DMS153 (cell line): ENCODE data around the gene GALNT2.

Source experiments
- DNase-seq: peaks from one replicate; lab custom pipeline; 2025; lab: John Stamatoyannopoulos, UW

The GALNT2 gene

GRCh38 chr1:230235876-230236275 is 168.8 kb downstream of the GALNT2 start:
- no peak for DNase-seq

DNA sequence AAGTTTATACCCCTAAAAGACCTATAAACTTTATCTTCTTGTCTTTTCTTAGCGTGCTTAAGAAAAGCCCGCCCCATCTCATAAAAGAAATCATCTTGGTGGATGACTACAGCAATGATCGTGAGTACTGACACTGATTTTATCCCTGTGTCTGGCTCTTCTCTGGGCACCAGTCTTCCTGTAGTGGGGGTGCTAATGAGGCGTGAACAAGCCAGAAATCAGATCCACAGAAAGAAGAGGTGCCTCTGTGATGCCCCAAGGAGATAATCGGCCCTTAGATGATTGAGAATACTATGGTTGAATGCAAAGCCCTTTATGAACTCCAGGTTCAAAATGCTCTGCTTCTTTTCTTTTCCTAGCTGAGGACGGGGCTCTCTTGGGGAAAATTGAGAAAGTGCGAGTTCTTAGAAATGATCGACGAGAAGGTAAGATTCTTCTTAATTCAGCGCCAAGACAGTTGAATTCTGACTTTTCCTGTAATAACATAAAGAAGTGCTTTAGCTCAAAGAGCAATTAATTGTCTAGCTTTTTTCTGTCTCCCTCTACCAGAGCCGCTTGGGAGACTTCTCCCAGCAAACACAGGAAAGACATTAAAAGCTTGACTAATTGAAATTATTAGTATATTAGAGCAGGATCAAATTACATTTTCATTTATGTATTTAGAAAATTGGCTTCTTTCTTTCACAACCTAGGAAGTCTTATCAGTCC is 169.4 kb downstream of the GALNT2 start:
- DNase-seq: no peak

GRCh38 chr1:230237009-230237370 is 170.0 kb downstream of the GALNT2 start:
- no peak for DNase-seq

GRCh38 chr1:230237805-230238204 is 170.8 kb downstream of the GALNT2 start:
- DNase-seq: no peak

DNA sequence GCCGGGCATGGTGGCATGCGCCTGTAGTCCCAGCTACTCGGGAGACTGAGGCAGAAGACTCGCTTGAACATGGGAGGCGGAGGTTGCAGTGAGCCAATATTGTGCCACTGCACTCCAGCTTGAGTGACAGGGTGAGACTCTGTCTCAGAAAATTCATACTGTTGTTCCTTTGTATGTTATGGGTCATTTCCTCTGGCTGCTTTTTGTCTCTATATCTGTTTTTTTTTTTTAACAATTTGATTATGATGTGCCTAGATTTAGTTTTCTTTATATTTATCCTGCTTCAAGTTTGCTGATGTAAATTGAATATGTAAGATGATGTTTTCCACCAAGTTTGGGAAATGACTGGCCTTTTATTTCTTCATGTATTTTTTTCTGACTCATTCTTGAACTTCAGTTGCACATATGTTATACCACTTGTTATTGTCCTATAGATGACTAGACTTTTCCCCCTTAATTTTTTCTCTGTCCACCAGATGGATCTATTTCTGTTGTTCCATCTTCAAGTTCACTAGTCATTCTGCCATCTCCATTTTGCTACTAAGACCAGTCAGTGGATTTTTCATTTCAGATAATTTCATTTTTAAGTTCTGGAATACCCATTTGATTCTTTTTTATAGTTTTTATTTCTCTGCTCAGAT is 173.5 kb downstream of the GALNT2 start:
- DNase-seq: no peak

DNA sequence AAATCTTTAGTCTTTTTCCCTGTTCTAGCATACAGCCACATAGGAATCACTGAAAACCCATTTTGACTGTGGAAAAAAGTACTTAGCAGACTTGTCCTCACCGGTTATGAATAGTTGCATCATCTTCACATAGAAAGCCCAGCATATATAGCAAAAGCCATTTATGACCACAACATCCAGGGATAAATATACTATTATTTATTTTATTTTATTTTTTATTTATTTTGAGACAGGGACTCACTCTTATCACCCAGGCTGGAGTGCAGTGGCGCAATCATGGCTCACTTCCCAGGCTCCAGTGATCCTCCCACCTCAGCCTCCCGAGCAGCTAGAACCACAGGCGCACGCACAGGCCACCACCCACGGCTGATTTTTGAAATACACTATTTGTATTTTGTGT is 175.3 kb downstream of the GALNT2 start:
- DNase-seq: no peak

DNA sequence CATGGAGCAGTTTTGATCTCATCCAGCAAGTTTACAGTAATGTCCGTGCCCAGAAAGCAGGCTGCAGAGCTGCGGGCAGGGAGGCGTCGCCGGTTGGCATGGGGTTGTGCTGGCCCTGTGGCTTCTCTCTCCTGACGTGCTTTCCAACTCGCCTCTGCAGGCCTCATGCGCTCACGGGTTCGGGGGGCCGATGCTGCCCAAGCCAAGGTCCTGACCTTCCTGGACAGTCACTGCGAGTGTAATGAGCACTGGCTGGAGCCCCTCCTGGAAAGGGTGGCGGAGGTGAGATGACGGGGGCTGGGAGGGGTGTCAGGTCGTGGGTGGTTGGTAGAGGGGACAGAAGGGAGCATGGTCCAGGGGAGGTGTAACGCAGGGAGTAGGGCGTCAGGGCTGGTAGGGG is 176.1 kb downstream of the GALNT2 start:
- no peak for DNase-seq

DNA sequence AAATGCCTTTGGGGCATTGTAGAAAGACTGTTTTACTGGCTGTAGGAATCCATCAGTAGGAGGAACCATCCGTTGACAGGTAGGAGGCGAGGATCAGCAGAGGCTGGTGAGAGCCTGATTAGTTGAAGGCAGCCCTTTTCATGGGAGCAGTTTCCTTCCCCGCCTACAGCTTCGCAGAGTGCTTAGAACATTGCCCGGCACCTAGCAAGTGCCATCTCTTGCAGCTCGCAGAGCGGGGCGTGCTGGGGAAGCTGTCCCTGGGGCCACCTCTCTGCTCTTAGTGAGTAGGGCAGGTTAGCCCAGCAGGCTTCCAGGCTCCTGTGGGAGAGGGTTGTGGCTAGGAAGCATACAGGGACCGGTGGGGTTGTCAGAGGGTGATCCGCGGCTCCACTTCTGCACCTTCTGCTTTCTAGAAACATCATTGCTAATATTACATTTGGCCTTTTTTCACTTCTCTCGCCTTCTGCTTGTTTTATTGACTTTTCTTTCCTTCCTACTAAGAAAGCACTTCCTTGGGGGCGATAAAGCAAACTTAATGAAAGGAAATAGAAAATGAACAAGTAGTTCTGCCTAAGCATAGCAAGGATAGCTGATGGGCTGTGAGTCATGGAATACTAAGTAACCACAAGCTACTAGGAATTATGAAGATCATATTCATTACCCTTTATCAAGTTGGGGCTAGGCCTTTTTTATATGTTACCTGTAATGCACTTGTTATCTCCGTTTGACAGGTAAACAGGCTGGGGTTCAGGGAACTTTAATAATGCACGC is 176.7 kb downstream of the GALNT2 start:
- no peak for DNase-seq

DNA sequence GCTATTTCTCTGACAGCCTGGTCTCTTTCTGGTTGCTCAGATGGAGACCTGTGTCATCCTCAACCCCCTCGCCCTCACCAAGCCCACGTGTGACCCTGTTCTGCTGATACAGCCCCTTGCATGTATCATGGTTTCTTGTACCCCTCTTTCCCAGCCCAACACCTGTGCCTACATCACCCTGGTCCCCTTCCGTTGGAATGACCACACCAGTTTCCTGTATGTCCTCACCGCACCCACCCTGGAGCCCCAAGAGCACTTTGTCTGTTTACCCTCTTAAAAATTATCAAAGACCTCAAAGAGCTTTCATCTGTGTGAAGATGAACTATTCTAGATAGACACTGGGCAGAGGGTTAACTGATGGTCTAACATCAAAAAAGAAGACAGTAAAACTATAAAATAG is 179.5 kb downstream of the GALNT2 start:
- DNase-seq: no peak

GRCh38 chr1:230248016-230248888 is 181.2 kb downstream of the GALNT2 start:
- no peak for DNase-seq

DNA sequence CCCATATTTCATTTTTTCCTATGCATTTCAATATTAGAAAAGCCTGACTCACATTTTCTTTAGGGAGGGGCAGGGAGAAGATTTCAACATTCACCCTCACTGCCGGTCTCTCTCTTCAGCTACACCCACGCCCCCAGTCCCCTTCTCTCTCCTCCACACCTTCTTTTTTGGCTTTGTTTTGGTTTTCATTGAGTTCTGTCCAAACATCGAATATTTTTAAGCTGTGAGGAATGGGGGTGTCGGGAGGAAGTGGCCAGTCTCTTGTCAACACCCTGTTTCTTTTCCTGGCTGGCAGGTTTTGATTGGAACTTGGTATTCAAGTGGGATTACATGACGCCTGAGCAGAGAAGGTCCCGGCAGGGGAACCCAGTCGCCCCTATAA is 181.8 kb downstream of the GALNT2 start:
- no peak for DNase-seq

DNA sequence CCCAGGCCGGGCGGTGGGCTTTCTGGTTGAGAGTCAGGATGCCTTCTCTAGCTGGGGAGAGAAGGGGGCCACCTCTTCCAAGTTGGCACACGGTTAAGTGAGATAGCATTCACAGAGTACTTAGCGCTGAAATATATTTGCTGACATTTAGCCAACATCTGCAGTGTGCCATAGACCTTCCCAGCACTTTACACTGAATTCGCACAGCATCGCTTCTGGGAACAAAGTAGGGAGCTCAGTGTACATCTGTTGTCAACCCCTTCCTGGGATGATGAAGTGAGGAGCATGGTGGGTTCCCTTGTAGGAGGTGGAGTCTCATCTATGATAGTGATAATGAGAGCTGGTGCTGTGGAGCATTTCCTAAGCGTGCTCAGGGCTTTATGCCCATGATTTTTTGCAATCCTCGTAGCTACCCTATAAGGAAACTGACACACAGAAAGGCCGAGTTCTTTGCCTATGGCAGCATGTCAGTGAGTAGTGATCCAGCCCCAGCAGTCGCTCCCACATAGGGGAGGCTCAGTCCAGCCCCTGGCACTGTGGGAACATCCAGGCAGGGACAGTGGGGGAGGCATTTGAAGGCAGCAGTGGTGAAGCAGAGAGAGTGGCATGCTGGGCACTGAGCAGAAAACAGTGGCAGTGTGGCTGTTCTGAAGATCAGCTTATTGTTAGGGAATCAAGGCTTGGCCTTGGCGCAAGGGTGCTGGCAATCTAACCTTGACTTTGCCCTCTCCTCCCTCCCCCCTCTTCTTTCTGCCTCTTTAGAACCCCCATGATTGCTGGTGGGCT is 182.8 kb downstream of the GALNT2 start:
- no peak for DNase-seq

DNA sequence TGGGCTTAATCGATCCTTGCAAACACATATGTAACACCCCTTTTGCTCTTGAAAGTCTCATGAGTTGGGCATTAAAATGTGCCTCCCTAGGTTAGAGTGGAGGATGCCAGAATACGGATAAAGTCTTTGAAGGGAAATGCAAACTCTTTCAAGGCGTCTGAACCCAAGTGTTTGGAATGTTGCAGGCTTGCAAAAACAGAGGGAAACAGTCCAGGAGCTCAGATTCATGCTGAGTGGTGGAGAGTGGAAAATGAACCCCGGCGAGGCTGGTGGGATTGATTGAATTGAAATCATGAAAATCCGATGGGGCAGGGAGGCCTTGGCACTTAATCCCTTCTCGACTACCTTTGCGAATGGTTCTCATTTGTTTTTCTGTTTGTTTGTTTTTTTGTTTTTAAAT is 183.6 kb downstream of the GALNT2 start:
- DNase-seq: no peak

DNA sequence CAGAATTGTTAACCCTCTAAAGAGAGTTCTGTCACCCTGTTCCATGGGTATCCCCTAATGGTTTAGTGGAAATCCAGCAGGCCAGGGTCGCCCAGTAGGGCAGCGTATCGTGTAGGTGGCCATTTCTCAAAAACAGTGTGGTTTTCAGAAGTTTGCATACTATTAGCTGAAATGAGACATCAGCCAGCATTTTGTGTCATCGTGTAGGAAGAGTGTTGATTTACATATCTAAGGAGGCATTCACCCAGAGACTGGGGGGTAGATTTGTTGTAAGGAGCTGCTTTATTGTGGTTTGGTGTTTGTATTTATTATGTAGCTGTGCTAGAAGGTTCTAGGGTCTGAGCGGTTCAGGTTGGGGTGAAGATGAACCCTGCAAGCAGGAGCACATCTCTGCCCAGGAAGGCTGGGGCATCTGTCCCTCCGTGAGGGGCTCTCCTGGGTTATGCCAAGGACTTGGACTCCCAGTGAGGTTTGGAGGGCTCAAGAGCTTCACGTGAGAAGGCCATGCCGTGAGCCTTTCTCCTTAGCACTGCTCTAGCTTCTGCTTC is 184.7 kb downstream of the GALNT2 start:
- no peak for DNase-seq

- no peak for DNase-seq
Observed at GRCh38 chr1:230253150-230253549, 186.1 kb downstream of the GALNT2 start.

GRCh38 chr1:230254265-230254664 is 187.2 kb downstream of the GALNT2 start:
- DNase-seq: no peak

- DNase-seq: no peak
Observed at GRCh38 chr1:230255116-230255515, 188.1 kb downstream of the GALNT2 start.

DNA sequence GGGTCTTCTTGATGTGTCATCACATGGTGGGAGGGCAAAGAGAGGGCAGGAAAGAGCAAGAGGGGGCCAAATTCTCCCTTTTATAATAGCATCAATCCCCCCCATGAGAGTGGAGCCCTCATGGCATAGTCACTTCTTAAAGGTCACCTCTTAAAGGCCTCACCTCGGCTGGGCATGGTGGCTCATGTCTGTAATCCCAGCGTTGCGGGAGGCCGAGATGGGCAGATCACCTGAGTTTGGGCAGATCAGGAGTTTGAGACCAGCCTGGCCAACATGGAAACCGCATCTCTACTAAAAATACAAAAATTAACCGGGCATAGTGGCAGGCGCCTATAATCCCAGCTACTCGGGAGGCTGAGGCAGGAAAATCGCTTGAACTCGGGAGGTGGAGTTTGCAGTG is 189.0 kb downstream of the GALNT2 start:
- DNase-seq: no peak

DNA sequence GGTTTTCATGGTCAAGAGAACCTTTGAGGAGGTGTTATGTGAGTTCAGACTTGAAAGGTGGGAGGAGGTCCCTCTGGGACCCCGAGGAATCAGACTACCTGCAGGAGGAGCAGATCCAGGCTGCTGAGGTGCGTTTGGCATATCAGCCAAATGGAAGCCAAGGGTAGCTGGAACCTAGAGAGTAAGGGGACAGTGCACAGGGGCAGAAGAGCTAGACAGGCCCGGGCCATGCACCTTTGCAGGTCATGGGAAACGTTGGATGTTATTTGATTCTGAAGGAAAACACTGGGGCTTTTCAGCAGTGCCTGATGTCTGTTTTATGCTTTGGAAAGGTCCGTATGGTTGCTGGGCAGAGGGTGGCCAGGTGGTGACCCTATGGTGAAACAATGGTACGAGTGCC is 189.9 kb downstream of the GALNT2 start:
- DNase-seq: no peak

GRCh38 chr1:230259621-230260020 is 192.6 kb downstream of the GALNT2 start:
- DNase-seq: no peak

DNA sequence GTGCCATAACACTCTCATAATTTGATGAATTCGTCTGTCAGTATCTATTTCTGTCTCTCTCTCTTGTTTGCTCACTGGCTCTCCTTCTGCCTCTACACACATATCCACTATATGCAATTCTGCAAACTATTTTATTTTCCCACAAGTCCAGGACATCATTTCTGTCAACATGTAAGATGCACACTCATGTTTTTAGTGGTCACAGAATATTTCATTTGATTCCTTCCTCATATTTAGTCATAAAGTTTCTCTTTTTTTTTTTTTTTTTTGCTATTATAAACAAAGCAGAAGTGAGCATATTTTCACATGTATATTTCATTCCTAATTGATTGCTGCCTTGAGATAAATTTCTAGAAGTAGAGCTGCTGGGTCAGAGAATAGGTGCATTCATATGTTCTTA is 193.8 kb downstream of the GALNT2 start:
- DNase-seq: no peak
